IMR-90 (cell line): ENCODE data around the gene DRAP1.
A peak's percentile ranks its signal among the peaks of the same experiment; 100 is the strongest.

Experiments
- CEBPB ChIP-seq: IDR thresholded peaks from 2 replicates; pipeline ENCODE4 v1.6.1; 2012; ENCODE audit warnings: low read depth, low read length, improper control_type of control experiment
- SMC3 ChIP-seq: fragments of 150-350 bp; IDR thresholded peaks from 2 replicates; pipeline ENCODE4 v1.6.1; 2016; ENCODE audit warnings: low read depth, mild to moderate bottlenecking, antibody characterized with exemption, low read length, moderate library complexity
- TF ChIP-seq, protein P1 (sequence below): conservative IDR thresholded peaks from 2 replicates; pipeline ENCODE4 v1.5.1; 2012; ENCODE audit warnings: mild to moderate bottlenecking, low read depth, low read length, improper control_type of control experiment

DNA sequence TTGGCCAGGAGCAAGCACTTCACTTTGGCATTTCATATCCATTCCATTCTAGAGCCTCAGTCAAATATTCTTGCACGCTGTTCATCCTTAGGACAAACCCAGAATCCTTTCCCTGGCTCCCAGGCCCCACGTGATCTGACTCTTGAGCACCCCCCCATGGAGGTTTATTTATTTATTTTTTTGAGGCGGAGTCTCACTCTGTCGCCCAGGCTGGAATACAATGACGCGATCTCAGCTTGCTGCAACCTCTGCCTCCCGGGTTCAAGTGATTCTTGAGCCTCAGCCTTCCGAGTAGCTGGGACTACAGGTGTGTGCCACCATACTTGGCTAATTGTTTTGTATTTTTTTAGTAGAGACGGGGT lies 13.3 kb downstream of the DRAP1 start:
- TF ChIP-seq SMC3: no peak
- TF ChIP-seq, protein P1, sequence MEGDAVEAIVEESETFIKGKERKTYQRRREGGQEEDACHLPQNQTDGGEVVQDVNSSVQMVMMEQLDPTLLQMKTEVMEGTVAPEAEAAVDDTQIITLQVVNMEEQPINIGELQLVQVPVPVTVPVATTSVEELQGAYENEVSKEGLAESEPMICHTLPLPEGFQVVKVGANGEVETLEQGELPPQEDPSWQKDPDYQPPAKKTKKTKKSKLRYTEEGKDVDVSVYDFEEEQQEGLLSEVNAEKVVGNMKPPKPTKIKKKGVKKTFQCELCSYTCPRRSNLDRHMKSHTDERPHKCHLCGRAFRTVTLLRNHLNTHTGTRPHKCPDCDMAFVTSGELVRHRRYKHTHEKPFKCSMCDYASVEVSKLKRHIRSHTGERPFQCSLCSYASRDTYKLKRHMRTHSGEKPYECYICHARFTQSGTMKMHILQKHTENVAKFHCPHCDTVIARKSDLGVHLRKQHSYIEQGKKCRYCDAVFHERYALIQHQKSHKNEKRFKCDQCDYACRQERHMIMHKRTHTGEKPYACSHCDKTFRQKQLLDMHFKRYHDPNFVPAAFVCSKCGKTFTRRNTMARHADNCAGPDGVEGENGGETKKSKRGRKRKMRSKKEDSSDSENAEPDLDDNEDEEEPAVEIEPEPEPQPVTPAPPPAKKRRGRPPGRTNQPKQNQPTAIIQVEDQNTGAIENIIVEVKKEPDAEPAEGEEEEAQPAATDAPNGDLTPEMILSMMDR: peak; percentile 3; the same call in 1 of the 2 replicates
- no peak for TF ChIP-seq CEBPB
